ENCODE measurements around the gene NR6A1. TPM values are rescaled to one million over a fixed set of nuclear protein-coding genes. Genes with fewer than 3 reads are reported as not detected.
A peak's percentile ranks its signal among the peaks of the same experiment; 100 is the strongest.

NR6A1 gene
- total RNA-seq, 6 donors from 2014 or later = 4.2 to 34.6 (median 8.2) TPM

- H3K27me3 ChIP-seq = no peaks in the 10 kb centered on the region
- H3K4me3 ChIP-seq = no peak overlapping the region
- H3K36me3 ChIP-seq = no peaks in the 10 kb centered on the region
- TF ChIP-seq POLR2A (IDR thresholded peaks at IDR 0.05) (no peak), EP300 (IDR thresholded peaks at IDR 0.05) (no peak), POLR2AphosphoS5 (IDR thresholded peaks at IDR 0.05) (no peak)
- TF ChIP-seq, protein P1, sequence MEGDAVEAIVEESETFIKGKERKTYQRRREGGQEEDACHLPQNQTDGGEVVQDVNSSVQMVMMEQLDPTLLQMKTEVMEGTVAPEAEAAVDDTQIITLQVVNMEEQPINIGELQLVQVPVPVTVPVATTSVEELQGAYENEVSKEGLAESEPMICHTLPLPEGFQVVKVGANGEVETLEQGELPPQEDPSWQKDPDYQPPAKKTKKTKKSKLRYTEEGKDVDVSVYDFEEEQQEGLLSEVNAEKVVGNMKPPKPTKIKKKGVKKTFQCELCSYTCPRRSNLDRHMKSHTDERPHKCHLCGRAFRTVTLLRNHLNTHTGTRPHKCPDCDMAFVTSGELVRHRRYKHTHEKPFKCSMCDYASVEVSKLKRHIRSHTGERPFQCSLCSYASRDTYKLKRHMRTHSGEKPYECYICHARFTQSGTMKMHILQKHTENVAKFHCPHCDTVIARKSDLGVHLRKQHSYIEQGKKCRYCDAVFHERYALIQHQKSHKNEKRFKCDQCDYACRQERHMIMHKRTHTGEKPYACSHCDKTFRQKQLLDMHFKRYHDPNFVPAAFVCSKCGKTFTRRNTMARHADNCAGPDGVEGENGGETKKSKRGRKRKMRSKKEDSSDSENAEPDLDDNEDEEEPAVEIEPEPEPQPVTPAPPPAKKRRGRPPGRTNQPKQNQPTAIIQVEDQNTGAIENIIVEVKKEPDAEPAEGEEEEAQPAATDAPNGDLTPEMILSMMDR (IDR thresholded peaks at IDR 0.05) = no peak
- H3K27ac ChIP-seq = peak overlapping the region in 3 of 4 donors; percentile 65 to 85 (median 71)
- DNase-seq = no peak
- WGBS, 2 donors = 69 to 75% methylated on average over 10 of the region's 10 CpGs
- ATAC-seq (ENCODE audit: low FRiP score in 2 of 2) = no peak
- no peaks in the 10 kb centered on the region for H3K9me3 ChIP-seq
- peaks cover 40 to 77% (median 45%) of the 10 kb centered on the region in 4 donors for H3K4me1 ChIP-seq
These were observed 26.4 kb upstream of the NR6A1 start for GRCh38 chr9:124797343-124798103.

DNA sequence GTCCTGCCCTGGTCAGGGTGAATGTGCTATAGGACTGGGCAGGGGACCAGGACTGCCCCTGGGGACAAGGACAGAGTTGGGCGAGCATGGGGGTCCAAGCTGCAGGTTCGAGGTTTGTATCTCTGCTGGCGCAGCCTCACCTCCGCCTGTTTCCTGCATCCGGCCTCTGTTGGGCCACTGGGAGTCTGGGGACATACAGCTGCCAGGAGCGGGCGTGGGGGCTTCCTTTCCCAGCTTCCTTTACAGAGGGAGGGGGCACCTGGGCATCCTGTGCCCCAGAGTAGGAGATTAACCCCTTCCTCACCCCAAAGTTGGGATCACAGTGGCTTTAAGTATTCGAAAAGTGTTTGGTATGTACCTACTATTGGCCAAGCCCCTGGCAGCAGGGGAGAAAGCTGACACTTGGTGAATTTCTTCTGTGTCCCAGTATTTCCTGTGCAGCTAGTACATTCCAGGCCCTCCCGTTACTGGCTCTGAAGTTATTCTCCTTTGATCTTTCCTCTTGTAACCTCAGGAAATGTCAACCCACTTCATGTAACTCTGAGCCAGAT, 24.8 kb upstream of the NR6A1 start:
- Histone ChIP-seq H3K4me3 (no peak overlapping the region), H3K4me1 (peaks cover 41 to 80% (median 45%) of the 10 kb centered on the region in 4 donors), H3K9me3 (no peaks in the 10 kb centered on the region), H3K27ac (peak overlapping the region in 3 of 4 donors; percentile 65 to 85 (median 71)), H3K27me3 (no peaks in the 10 kb centered on the region), H3K36me3 (no peaks in the 10 kb centered on the region)
- WGBS, 2 donors = 42 to 44% methylated on average over 7 to 8 of the region's 9 CpGs
- DNase-seq = no peak
- TF ChIP-seq POLR2AphosphoS5 (IDR thresholded peaks at IDR 0.05) (peak; percentile 31 to 45), EP300 (IDR thresholded peaks at IDR 0.05) (no peak)
- no peak for ATAC-seq (ENCODE audit: low FRiP score in 2 of 2)

DNA sequence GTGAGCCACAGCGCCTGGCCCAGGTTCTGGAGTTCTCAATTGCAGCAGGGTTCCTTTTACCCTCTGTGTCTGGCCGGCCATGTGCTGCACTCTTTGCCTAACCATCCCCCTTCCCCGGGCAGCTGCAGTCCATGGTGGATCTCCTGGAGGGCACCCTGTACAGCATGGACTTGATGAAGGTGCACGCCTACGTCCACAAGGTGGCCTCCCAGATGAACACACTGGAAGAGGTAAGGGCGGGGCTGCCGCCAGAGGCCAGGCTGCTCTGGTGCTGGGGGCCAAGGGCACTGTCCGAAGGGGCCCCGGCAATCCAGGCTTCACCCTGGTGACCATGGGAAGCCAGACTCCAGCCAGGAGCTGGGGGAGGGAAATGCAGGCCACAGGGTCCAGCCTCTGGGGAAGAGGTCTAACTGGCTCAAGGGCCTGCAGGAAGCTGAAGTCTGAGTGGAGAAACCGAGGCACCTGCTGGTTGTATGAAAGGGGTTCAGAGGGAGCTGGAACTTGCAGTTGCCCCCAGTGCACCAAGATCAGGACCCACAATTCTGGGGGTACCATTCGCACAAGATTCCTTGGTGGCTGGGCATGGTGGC, 23.9 kb upstream of the NR6A1 start:
- peaks cover 32 to 72% (median 36%) of the 10 kb centered on the region in 4 donors for H3K4me1 ChIP-seq

GRCh38 chr9:124793015-124793541, 22.0 kb upstream of the NR6A1 start:
- peak in 1 of 2 donors; percentile 35 for DNase-seq
- Histone ChIP-seq H3K27me3 (no peaks in the 10 kb centered on the region), H3K4me3 (no peak overlapping the region), H3K4me1 (peaks cover 26 to 55% (median 28%) of the 10 kb centered on the region in 4 donors), H3K27ac (peak overlapping the region; percentile 2 to 85 (median 67)), H3K36me3 (no peaks in the 10 kb centered on the region), H3K9me3 (no peaks in the 10 kb centered on the region)
- TF ChIP-seq POLR2AphosphoS5 (IDR thresholded peaks at IDR 0.05) (peak; percentile 32 to 73), POLR2A (IDR thresholded peaks at IDR 0.05) (no peak)
- ATAC-seq (ENCODE audit: low FRiP score in 2 of 2) = peak; percentile 14 to 62
- WGBS, 2 donors = 63 to 73% methylated on average over 7 to 9 of the region's 9 CpGs

More for the DNA sequence above, 23.9 kb upstream of the NR6A1 start:
- no peak overlapping the region for H3K4me3 ChIP-seq
- H3K27me3 ChIP-seq = no peaks in the 10 kb centered on the region
- peak in 1 of 2 donors; percentile 55 for DNase-seq
- no peaks in the 10 kb centered on the region for H3K36me3 ChIP-seq
- H3K9me3 ChIP-seq = no peaks in the 10 kb centered on the region
- ATAC-seq (ENCODE audit: low FRiP score in 2 of 2) = no peak
- 72 to 86% methylated on average over 9 to 11 of the region's 11 CpGs for WGBS, 2 donors
- H3K27ac ChIP-seq = peak overlapping the region in 3 of 4 donors; percentile 48 to 85 (median 73)
- TF ChIP-seq POLR2AphosphoS5 (IDR thresholded peaks at IDR 0.05) (no peak), POLR2A (IDR thresholded peaks at IDR 0.05) (no peak), EP300 (IDR thresholded peaks at IDR 0.05) (no peak)
- TF ChIP-seq, protein P1 (IDR thresholded peaks at IDR 0.05) = no peak

DNA sequence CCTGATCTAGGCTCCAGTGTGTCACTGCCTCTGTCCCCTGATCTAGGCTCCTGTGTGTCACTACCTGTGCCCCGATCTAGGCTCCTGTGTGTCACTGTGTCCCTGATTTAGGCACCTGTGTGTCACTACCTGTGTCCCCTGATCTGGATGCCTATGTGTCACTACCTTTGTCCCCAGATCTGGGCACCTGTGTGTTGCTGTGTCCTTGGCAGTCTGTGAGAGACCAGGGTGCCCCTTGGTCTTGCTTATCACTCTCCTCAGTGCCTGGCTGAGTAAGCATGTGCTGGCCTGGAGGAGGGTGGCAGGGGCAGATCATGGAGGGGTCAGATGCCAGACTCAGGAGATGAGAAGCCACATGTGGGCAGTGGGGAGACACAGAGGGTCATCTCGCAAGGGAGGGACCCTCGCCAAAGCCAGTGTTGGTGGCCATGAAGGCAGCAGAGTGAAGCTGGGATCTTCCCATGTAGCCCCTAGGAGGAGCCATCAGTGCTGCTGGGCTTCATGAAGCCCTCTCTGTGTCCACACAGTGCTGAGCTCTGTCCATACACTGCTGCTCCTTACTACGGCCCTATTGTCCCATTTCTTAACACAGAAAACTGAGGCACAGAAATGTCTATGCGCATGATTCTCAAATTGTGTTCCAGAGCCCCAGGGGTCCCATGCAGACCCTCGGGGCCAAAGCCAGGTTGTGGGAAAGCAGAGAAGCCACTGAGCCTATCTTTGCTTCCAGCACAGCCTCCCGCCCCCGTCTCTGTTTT, 21.3 kb upstream of the NR6A1 start:
- H3K4me3 ChIP-seq = no peak overlapping the region
- no peak for TF ChIP-seq POLR2AphosphoS5 (IDR thresholded peaks at IDR 0.05)
- TF ChIP-seq EP300 (IDR thresholded peaks at IDR 0.05) = no peak
- TF ChIP-seq POLR2A (IDR thresholded peaks at IDR 0.05) = no peak
- TF ChIP-seq, protein P1 (IDR thresholded peaks at IDR 0.05) = no peak
- DNase-seq (no peak), ATAC-seq (ENCODE audit: low FRiP score in 2 of 2) (no peak)
- 75 to 76% methylated on average over 4 to 8 of the region's 8 CpGs for WGBS, 2 donors
- peak overlapping the region; percentile 2 to 85 (median 67) for H3K27ac ChIP-seq
- no peaks in the 10 kb centered on the region for H3K9me3 ChIP-seq
- peaks cover 23 to 48% (median 26%) of the 10 kb centered on the region in 4 donors for H3K4me1 ChIP-seq
- H3K36me3 ChIP-seq = peaks cover 0 to 3% (median 0%) of the 10 kb centered on the region in 4 donors
- no peaks in the 10 kb centered on the region for H3K27me3 ChIP-seq
